Right lobe of liver (tissue), 6 donors: ENCODE measurements around the gene EPHA4. TPM values are rescaled to one million over a fixed set of nuclear protein-coding genes. Genes with fewer than 3 reads are reported as not detected.

ENCODE experiments used
- ATAC-seq, 4 donors: fragments of 200-7000 bp; cut with Tn5 transposase; one replicate each; pipeline ENCODE4 v1.9.1; 2020; ENCODE audit warnings: mild to moderate bottlenecking in 4 of 4, moderate library complexity in 4 of 4
- DNase-seq, 3 donors: peaks; one replicate each; pipeline ENCODE4 v3.0.0-alpha.2; 2020
- H3K27ac ChIP-seq, 3 donors: fragments of 200-600 bp; one replicate each; pipeline ENCODE4 v1.8.0; 2022
- H3K27me3 ChIP-seq, 2 donors: fragments of 200-600 bp; one replicate each; pipeline ENCODE4 v1.8.0; 2022
- H3K36me3 ChIP-seq, 4 donors: fragments of 200-600 bp; sonication (generic) in 1 of 4; one replicate each; pipeline versions ENCODE4 v1.5.1 to v1.8.0; 2017 to 2022; ENCODE audit warnings: control low read depth in 1 of 4
- H3K4me1 ChIP-seq, 4 donors: fragments of 200-600 bp; sonication (generic) in 1 of 4; one replicate each; pipeline versions ENCODE4 v1.5.1 to v1.8.0; 2017 to 2022; ENCODE audit warnings: control low read depth in 1 of 4
- H3K4me3 ChIP-seq, 3 donors: fragments of 200-600 bp; one replicate each; pipeline ENCODE4 v1.8.0; 2022
- H3K9me3 ChIP-seq, 4 donors: fragments of 200-600 bp; sonication (generic) in 1 of 4; one replicate each; pipeline versions ENCODE4 v1.5.1 to v1.8.0; 2017 to 2022; ENCODE audit warnings: control low read depth in 1 of 4
- CTCF ChIP-seq, 4 donors: fragments of 200-600 bp in 3 of 4; fragments of 450-650 bp in 1 of 4; IDR thresholded peaks; one replicate each; pipeline versions ENCODE4 v1.5.1 to v1.8.0; 2016 to 2022; ENCODE audit warnings: antibody characterized with exemption in 4 of 4, mild to moderate bottlenecking in 2 of 4
- POLR2A ChIP-seq: fragments of 450-650 bp; IDR thresholded peaks from one replicate; pipeline ENCODE4 v1.6.1; 2017; ENCODE audit warnings: antibody characterized with exemption, mild to moderate bottlenecking
- WGBS: methylation state at CpG from one replicate; pipeline ENCODE4 v1.1.6; 2018; ENCODE audit warnings: low coverage, low lambda C conversion rate; ENCODE audit not compliant: insufficient coverage; ENCODE audit errors: missing lambda C conversion rate; 5-methylcytosine and 5-hydroxymethylcytosine counted together
- intact Hi-C, 2 donors: fragments of 100-400 bp; cut with DNase I; formaldehyde crosslinking; loops; one replicate each; pipeline versions ENCODE4 v1.11.2 to v1.14.1; 2022
- total RNA-seq, 6 experiments: library from RNA; depleted of rRNA in 2 of 6; stranded (reverse); fragments of >200 nt in 2 of 6; fragmentation: NEBNext Ultra II Directional in 3 of 6; extraction: Animal tissue kit (Norgen Biotek cat#: 25700) in 3 of 6; gene quantifications; one replicate each; pipeline versions ENCODE4 v1.1.0 to v1.2.4, GENCODE V29; 2016 to 2023
- donor health status: DM: no; HTN: yes; CAD: no.
- donor health status: DM: no; HTN: no; CAD: no.
- donor health status: DM: no; HTN: no; CAD: no.
- donor health status: DM: no; HTN: yes; CAD: no.
- donor health status: DM: no; HTN: yes; CAD: no.

The EPHA4 gene
- total RNA-seq, 6 experiments from 2014 or later = 0.61 to 2.9 (median 1.0) TPM

DNA sequence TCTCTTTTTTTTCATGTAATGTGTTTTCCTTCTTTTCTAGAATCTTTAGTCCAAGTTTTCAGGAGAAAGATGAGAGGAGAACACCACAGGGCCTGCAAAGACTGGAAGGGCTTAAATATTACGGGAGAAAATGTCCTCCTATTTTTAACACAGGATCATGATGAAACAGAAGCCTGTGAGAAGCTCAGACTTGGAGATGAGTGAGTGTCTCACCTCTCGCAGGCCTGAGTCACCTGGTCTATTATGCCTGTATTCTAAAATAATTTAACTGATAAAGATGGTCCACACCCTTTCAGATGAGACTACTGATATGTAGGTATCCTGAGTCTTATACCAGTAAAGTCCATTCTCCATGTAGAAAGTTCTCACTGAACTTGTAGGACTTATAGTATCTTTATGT lies 143.2 kb downstream of the EPHA4 start:
- H3K27me3 ChIP-seq = no peaks in the 10 kb centered on the region
- TF ChIP-seq CTCF (IDR thresholded peaks at IDR 0.05) = no peak
- TF ChIP-seq POLR2A = no peak
- DNase-seq (no peak), ATAC-seq (no peak)
- no peaks in the 10 kb centered on the region for H3K9me3 ChIP-seq
- no peaks in the 10 kb centered on the region for H3K36me3 ChIP-seq
- no peak overlapping the region for H3K27ac ChIP-seq
- intact Hi-C loops = no loop called here
- 57% methylated on average over 2 of the region's 2 CpGs for WGBS
- H3K4me3 ChIP-seq = no peak overlapping the region
- no peaks in the 10 kb centered on the region for H3K4me1 ChIP-seq

GRCh38 chr2:221426929-221427328 lies 145.2 kb downstream of the EPHA4 start:
- H3K36me3 ChIP-seq = no peaks in the 10 kb centered on the region
- H3K27me3 ChIP-seq = no peaks in the 10 kb centered on the region
- ATAC-seq (no peak), DNase-seq (no peak)
- H3K27ac ChIP-seq = no peak overlapping the region
- WGBS = 41% methylated on average over 5 of the region's 6 CpGs
- no peaks in the 10 kb centered on the region for H3K4me1 ChIP-seq
- TF ChIP-seq CTCF (IDR thresholded peaks at IDR 0.05) = no peak
- no peak for TF ChIP-seq POLR2A
- no peak overlapping the region for H3K4me3 ChIP-seq
- H3K9me3 ChIP-seq = no peaks in the 10 kb centered on the region
- intact Hi-C loops = no loop called here

DNA sequence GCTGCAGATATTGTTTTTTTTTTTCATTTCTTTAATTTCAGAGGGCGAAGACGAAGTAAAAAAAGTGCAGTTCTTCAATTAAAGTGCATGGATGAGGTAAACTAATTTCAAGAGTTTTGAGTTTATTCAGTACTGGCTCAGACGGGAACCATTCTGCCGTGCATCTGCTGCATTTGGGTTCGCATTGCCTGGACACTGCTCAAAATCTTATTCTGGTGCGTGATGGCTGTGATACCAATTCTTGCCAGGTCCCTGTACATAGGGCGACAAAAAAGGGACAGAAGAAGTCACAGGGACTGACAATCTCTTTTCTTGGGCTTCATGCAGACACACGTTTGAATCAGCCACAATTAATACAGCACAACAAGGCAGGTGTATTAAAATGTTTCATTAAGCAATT lies 146.2 kb downstream of the EPHA4 start:
- intact Hi-C loops = no loop called here
- no peak overlapping the region for H3K27ac ChIP-seq
- TF ChIP-seq POLR2A (no peak), CTCF (IDR thresholded peaks at IDR 0.05) (no peak)
- DNase-seq (no peak), ATAC-seq (no peak)
- H3K4me1 ChIP-seq = no peaks in the 10 kb centered on the region
- H3K9me3 ChIP-seq = no peaks in the 10 kb centered on the region
- WGBS = 60% methylated on average over 8 of the region's 8 CpGs
- no peak overlapping the region for H3K4me3 ChIP-seq
- H3K27me3 ChIP-seq = no peaks in the 10 kb centered on the region
- H3K36me3 ChIP-seq = no peaks in the 10 kb centered on the region

GRCh38 chr2:221425353-221425752 lies 146.8 kb downstream of the EPHA4 start:
- intact Hi-C loops = no loop called here
- ATAC-seq (no peak), DNase-seq (no peak)
- Histone ChIP-seq H3K36me3 (no peaks in the 10 kb centered on the region), H3K4me1 (no peaks in the 10 kb centered on the region), H3K27ac (no peak overlapping the region), H3K9me3 (no peaks in the 10 kb centered on the region), H3K4me3 (no peak overlapping the region), H3K27me3 (no peaks in the 10 kb centered on the region)
- TF ChIP-seq CTCF (IDR thresholded peaks at IDR 0.05) (no peak), POLR2A (no peak)
- 79% methylated on average over 4 of the region's 4 CpGs for WGBS

DNA sequence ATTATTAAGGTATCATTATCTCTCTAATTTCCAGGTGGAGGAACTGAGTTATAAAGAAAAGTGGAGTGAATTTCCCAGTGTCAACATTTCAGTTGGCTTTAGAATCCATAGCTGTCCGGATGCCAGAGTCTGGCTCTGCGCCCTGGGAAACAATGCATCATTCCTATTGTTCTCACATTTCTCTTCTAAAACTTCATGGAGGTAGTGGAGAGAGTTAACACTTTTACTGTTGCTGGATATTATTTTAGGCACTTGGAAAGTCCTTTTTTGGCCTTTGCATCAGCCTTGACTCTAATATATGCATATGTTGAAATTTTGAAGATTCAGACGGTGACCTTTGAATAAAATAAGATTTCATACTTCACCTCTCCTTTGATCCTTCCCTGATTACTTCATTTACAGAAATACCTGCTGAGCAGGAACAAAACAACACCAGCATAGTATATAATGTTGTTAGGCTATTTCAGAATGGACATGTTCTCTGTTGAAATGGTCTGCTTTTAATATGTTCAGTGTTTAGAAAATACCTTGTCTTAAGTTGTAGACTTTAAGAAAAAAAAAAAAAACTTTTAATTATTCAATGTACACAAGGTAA lies 148.8 kb downstream of the EPHA4 start:
- no peak overlapping the region for H3K4me3 ChIP-seq
- DNase-seq (no peak), ATAC-seq (peak in 1 of 4 donors; percentile 37)
- WGBS = 59% methylated on average over 3 of the region's 3 CpGs
- H3K27ac ChIP-seq = no peak overlapping the region
- intact Hi-C loops = no loop called here
- H3K4me1 ChIP-seq = no peaks in the 10 kb centered on the region
- H3K9me3 ChIP-seq = no peaks in the 10 kb centered on the region
- TF ChIP-seq CTCF (IDR thresholded peaks at IDR 0.05) (no peak), POLR2A (no peak)
- H3K36me3 ChIP-seq = no peaks in the 10 kb centered on the region
- H3K27me3 ChIP-seq = no peaks in the 10 kb centered on the region
